Dedifferentiated amniotic fluid mesenchymal stem cell (primary cell): ENCODE data around the gene OTOGL.
"Not testable (repeated sequence)": the region's sequence is repeated elsewhere in the genome, so short reads cannot be mapped to it uniquely, and the experiment has no call there.

Experiments used
- DNase-seq: peaks from one replicate; pipeline ENCODE4 v3.0.0-alpha.2; 2016; ENCODE audit errors: extremely low spot score

OTOGL gene

GRCh38 chr12:80186727-80187217 lies 87.4 kb downstream of the OTOGL start:
- DNase-seq, result peak; percentile 99

- DNase-seq, result no peak
Observed at GRCh38 chr12:80187660-80188090, 88.3 kb downstream of the OTOGL start.

- DNase-seq, result no peak
Observed at GRCh38 chr12:80188576-80188975, 89.2 kb downstream of the OTOGL start.

- peak; percentile 59 for DNase-seq
Observed at GRCh38 chr12:80189241-80189640, 89.9 kb downstream of the OTOGL start.

GRCh38 chr12:80190001-80190400 lies 90.7 kb downstream of the OTOGL start:
- DNase-seq, result no peak

GRCh38 chr12:80192087-80192486 lies 92.8 kb downstream of the OTOGL start:
- DNase-seq, result no peak

- no peak for DNase-seq
Observed at GRCh38 chr12:80193865-80194264, 94.5 kb downstream of the OTOGL start.

GRCh38 chr12:80195074-80195726 lies 95.9 kb downstream of the OTOGL start:
- DNase-seq, result peak; percentile 79

GRCh38 chr12:80195737-80196136 lies 96.4 kb downstream of the OTOGL start:
- DNase-seq, result no peak

- DNase-seq, result no peak
Observed at GRCh38 chr12:80196419-80196818, 97.1 kb downstream of the OTOGL start.

GRCh38 chr12:80198782-80199337 lies 99.5 kb downstream of the OTOGL start:
- no peak for DNase-seq

- DNase-seq, result no peak
Observed at GRCh38 chr12:80199931-80200330, 100.6 kb downstream of the OTOGL start.

- DNase-seq, result no peak
Observed at GRCh38 chr12:80200414-80200813, 101.1 kb downstream of the OTOGL start.

GRCh38 chr12:80201908-80202307 lies 102.6 kb downstream of the OTOGL start:
- no peak for DNase-seq

GRCh38 chr12:80205960-80206359 lies 106.6 kb downstream of the OTOGL start:
- DNase-seq, result no peak

GRCh38 chr12:80208071-80208470 lies 108.7 kb downstream of the OTOGL start:
- no peak for DNase-seq

- no peak for DNase-seq
Observed at GRCh38 chr12:80211671-80212070, 112.3 kb downstream of the OTOGL start.

GRCh38 chr12:80212938-80213645 lies 113.8 kb downstream of the OTOGL start:
- DNase-seq, result no peak

GRCh38 chr12:80213871-80214270 lies 114.5 kb downstream of the OTOGL start:
- no peak for DNase-seq

GRCh38 chr12:80217011-80217535 lies 117.7 kb downstream of the OTOGL start:
- no peak for DNase-seq

GRCh38 chr12:80218925-80219324 lies 119.6 kb downstream of the OTOGL start:
- DNase-seq, result not testable (repeated sequence)

GRCh38 chr12:80219345-80219744 lies 120.0 kb downstream of the OTOGL start:
- DNase-seq, result no peak

GRCh38 chr12:80222261-80222660 lies 122.9 kb downstream of the OTOGL start:
- no peak for DNase-seq
